ELF-1 (cell line): ENCODE measurements around the gene PSMC3.

ENCODE experiments used
- DNase-seq: peaks from one replicate; pipeline ENCODE4 v3.0.0-alpha.2; 2016; ENCODE audit warnings: low read depth, low spot score

The PSMC3 gene

GRCh38 chr11:47394322-47395222, 31.7 kb downstream of the PSMC3 start:
- DNase-seq = no peak

GRCh38 chr11:47394050-47394321, 32.3 kb downstream of the PSMC3 start:
- no peak for DNase-seq

- no peak for DNase-seq
Measured at GRCh38 chr11:47393163-47394049, 32.8 kb downstream of the PSMC3 start.

- no peak for DNase-seq
Measured at GRCh38 chr11:47392546-47393162, 33.6 kb downstream of the PSMC3 start.

- no peak for DNase-seq
Measured at GRCh38 chr11:47391711-47392432, 34.4 kb downstream of the PSMC3 start.

GRCh38 chr11:47391077-47391583, 35.1 kb downstream of the PSMC3 start:
- no peak for DNase-seq

GRCh38 chr11:47390422-47390760, 35.8 kb downstream of the PSMC3 start:
- no peak for DNase-seq

- no peak for DNase-seq
Measured at GRCh38 chr11:47389577-47390421, 36.4 kb downstream of the PSMC3 start.

- no peak for DNase-seq
Measured at GRCh38 chr11:47388697-47389576, 37.3 kb downstream of the PSMC3 start.

- DNase-seq = no peak
Measured at GRCh38 chr11:47387944-47388696, 38.1 kb downstream of the PSMC3 start.

GRCh38 chr11:47384498-47384897, 41.7 kb downstream of the PSMC3 start:
- no peak for DNase-seq

- no peak for DNase-seq
Measured at GRCh38 chr11:47383071-47383470, 43.2 kb downstream of the PSMC3 start.

- DNase-seq = no peak
Measured at GRCh38 chr11:47380078-47380477, 46.2 kb downstream of the PSMC3 start.

- no peak for DNase-seq
Measured at GRCh38 chr11:47379317-47379716, 46.9 kb downstream of the PSMC3 start.

GRCh38 chr11:47378836-47379170, 47.4 kb downstream of the PSMC3 start:
- no peak for DNase-seq

GRCh38 chr11:47378010-47378835, 48.0 kb downstream of the PSMC3 start, which contains the start of gene SPI1:
Gene SPI1 (minus strand): TSS chr11:47378547. CDS start chr11:47378353, 194 bp downstream.
- no peak for DNase-seq

GRCh38 chr11:47377571-47378009, 48.6 kb downstream of the PSMC3 start:
- DNase-seq = no peak
